ENCODE results near the gene ACAP2.
"Not testable (repeated sequence)": the region's sequence is repeated elsewhere in the genome, so short reads cannot be mapped to it uniquely, and the experiment has no call there.

ACAP2 gene

DNA sequence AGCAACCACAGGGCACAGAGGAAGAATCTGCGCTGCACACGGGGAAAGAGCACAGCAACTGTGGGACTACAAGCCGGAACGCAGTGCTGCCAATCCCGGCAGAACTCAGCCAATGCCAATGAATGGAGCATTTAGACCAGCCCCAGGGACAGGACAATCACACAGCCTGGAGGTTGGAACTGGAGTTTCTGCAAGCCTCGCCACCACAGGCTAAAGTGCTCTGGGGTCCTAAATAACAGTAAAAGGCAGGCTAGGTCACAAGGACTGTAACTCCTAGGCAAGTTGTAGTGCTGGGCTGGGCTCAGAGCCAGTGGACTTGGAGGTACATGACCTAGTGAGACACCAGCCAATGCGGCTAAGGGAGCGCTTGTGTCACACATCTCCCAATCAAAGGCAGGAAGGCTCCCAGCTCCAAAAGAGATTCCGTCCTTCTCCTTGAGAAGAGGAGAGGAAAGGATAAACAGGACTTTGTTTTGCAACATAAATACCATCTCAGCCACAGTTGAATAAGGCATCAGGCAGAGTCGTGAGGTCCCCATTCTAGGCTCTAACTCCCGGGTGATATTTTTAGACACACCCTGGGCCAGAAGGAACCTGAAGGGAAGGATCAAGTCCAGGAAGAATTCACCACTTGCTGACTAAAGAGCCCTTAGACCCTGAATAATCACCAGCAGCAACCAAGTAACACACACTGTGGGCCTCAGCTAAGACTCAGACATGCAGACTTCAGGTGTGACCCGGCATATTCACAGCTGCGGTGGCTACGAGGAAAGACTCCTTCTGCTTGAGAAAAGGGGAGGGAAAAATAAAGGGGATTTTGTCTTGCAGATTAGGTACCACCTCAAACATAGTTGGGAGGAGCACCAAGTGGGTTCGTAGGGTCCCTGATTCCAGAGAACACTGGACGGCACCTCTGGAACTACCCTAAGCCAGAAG is 86.4 kb downstream of the ACAP2 start:
- ChIA-PET CTCF (no interaction called here), POLR2A (no interaction called here)
- TF ChIP-seq FOXK2 (IDR thresholded peaks at IDR 0.05) = no peak
- TF ChIP-seq CTBP1 (IDR thresholded peaks at IDR 0.05; ENCODE audit: borderline replicate concordance) = no peak
- no peak for TF ChIP-seq HDGF (IDR thresholded peaks at IDR 0.05; ENCODE audit: borderline replicate concordance)
- TF ChIP-seq FOXA1 (IDR thresholded peaks at IDR 0.05) = no peak
- DNase-seq (ENCODE audit: extremely low spot score) = no peak

DNA sequence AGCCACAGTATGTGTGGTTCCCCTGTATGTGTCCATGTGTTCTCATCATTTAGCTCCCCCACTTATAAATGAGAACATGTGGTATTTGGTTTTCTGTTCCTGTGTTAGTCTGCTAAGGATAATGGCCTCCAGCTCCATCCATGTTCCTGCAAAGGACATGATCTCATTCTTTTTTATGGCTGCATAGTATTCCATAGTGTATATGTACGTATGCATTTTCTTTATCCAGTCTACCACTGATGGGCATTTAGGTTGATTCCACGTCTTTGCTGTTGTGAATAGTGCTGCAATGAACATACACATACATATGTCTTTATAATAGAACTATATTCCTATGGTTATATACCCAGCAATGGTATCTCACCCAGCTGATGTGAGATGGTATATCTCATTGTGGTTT is 88.8 kb downstream of the ACAP2 start:
- DNase-seq (ENCODE audit: extremely low spot score); CTCF ChIA-PET; POLR2A ChIA-PET: not testable (repeated sequence)

- DNase-seq (ENCODE audit: extremely low spot score) = no peak
- no peak for TF ChIP-seq TARDBP (IDR thresholded peaks at IDR 0.05)
- no peak for TF ChIP-seq FOXK2 (IDR thresholded peaks at IDR 0.05)
- TF ChIP-seq, protein P1, sequence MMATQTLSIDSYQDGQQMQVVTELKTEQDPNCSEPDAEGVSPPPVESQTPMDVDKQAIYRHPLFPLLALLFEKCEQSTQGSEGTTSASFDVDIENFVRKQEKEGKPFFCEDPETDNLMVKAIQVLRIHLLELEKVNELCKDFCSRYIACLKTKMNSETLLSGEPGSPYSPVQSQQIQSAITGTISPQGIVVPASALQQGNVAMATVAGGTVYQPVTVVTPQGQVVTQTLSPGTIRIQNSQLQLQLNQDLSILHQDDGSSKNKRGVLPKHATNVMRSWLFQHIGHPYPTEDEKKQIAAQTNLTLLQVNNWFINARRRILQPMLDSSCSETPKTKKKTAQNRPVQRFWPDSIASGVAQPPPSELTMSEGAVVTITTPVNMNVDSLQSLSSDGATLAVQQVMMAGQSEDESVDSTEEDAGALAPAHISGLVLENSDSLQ (IDR thresholded peaks at IDR 0.05) = no peak
- TF ChIP-seq ELF4 (IDR thresholded peaks at IDR 0.05) = no peak
- no peak for TF ChIP-seq HDGF (IDR thresholded peaks at IDR 0.05; ENCODE audit: borderline replicate concordance)
- TF ChIP-seq NFRKB (IDR thresholded peaks at IDR 0.05) = no peak
- no peak for TF ChIP-seq L3MBTL2 (conservative IDR thresholded peaks at IDR 0.05)
- no peak for TF ChIP-seq LEF1 (IDR thresholded peaks at IDR 0.05; ENCODE audit: borderline replicate concordance)
- no peak for TF ChIP-seq ZNF384 (IDR thresholded peaks at IDR 0.05)
- CTCF ChIA-PET = no interaction called here
- POLR2A ChIA-PET = no interaction called here
Measured at GRCh38 chr3:195352895-195353488, 89.8 kb downstream of the ACAP2 start.

GRCh38 chr3:195348426-195349115 is 94.2 kb downstream of the ACAP2 start:
- TF ChIP-seq FOXA1 (IDR thresholded peaks at IDR 0.05) = no peak
- no peak for DNase-seq (ENCODE audit: extremely low spot score)
- ChIA-PET POLR2A (no interaction called here), CTCF (no interaction called here)

DNA sequence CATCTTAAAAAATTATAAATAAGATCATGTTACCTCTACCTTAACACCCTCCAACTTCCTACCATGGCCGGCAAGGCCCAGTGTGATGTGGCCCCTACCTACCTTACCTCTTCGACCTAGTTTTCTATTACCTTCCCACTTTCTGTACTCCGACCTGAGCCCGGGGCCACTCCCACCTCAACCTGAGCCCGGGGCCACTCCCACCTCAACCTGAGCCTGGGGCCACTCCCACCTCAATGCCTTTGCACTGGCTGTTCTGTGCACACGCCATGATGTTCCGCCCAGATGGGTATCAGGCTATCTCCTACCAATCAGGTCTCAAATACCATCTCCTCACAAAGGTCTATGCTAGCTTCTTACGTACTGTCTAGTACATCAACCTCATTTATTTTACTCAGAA is 105.1 kb downstream of the ACAP2 start:
- TF ChIP-seq TARDBP (IDR thresholded peaks at IDR 0.05) (no peak), ARNT (IDR thresholded peaks at IDR 0.05) (no peak), ELF4 (IDR thresholded peaks at IDR 0.05) (no peak), FOXK2 (IDR thresholded peaks at IDR 0.05) (no peak), NFRKB (IDR thresholded peaks at IDR 0.05) (no peak), CTBP1 (IDR thresholded peaks at IDR 0.05; ENCODE audit: borderline replicate concordance) (no peak), SP1 (IDR thresholded peaks at IDR 0.05) (no peak), SUZ12 (IDR thresholded peaks at IDR 0.05) (no peak), FOXA1 (IDR thresholded peaks at IDR 0.05) (no peak), L3MBTL2 (conservative IDR thresholded peaks at IDR 0.05) (no peak), HDGF (IDR thresholded peaks at IDR 0.05; ENCODE audit: borderline replicate concordance) (no peak), BHLHE40 (IDR thresholded peaks at IDR 0.05; ENCODE audit: borderline replicate concordance) (no peak), LEF1 (IDR thresholded peaks at IDR 0.05; ENCODE audit: borderline replicate concordance) (no peak), ZNF384 (IDR thresholded peaks at IDR 0.05) (no peak), FOXM1 (IDR thresholded peaks at IDR 0.05; ENCODE audit: borderline replicate concordance) (no peak)
- TF ChIP-seq, protein P1 (IDR thresholded peaks at IDR 0.05) = no peak
- POLR2A ChIA-PET = no interaction called here
- DNase-seq (ENCODE audit: extremely low spot score) = no peak
- CTCF ChIA-PET = no interaction called here

DNA sequence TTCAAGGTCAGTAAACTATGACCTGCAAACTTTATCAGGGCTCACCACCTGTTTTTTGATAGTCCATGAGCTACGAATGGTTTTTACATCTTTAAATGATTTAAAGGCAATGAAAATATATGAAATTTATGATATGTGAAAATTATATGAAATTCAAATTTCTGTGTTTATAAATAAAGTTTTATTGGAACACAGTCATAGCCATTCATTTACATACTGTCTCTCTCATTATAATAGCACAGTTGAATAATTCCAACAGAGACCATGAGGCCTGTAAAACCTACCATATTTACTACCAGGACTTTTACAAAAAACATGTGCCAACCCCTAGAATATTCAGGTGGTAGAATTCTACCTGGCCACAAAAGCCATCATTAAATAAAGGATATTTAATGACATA is 107.9 kb downstream of the ACAP2 start:
- POLR2A ChIA-PET = no interaction called here
- TF ChIP-seq TARDBP (IDR thresholded peaks at IDR 0.05) = no peak
- no peak for TF ChIP-seq CTBP1 (IDR thresholded peaks at IDR 0.05; ENCODE audit: borderline replicate concordance)
- no peak for TF ChIP-seq BHLHE40 (IDR thresholded peaks at IDR 0.05; ENCODE audit: borderline replicate concordance)
- no peak for TF ChIP-seq ARNT (IDR thresholded peaks at IDR 0.05)
- TF ChIP-seq ZNF384 (IDR thresholded peaks at IDR 0.05) = no peak
- no peak for TF ChIP-seq FOXK2 (IDR thresholded peaks at IDR 0.05)
- TF ChIP-seq NFRKB (IDR thresholded peaks at IDR 0.05) = no peak
- no peak for TF ChIP-seq FOXA1 (IDR thresholded peaks at IDR 0.05)
- TF ChIP-seq, protein P1 (IDR thresholded peaks at IDR 0.05) = no peak
- no peak for TF ChIP-seq LEF1 (IDR thresholded peaks at IDR 0.05; ENCODE audit: borderline replicate concordance)
- no peak for TF ChIP-seq FOXM1 (IDR thresholded peaks at IDR 0.05; ENCODE audit: borderline replicate concordance)
- no peak for TF ChIP-seq SP1 (IDR thresholded peaks at IDR 0.05)
- no peak for TF ChIP-seq HDGF (IDR thresholded peaks at IDR 0.05; ENCODE audit: borderline replicate concordance)
- no peak for TF ChIP-seq ELF4 (IDR thresholded peaks at IDR 0.05)
- TF ChIP-seq L3MBTL2 (conservative IDR thresholded peaks at IDR 0.05) = no peak
- TF ChIP-seq SUZ12 (IDR thresholded peaks at IDR 0.05) = no peak
- CTCF ChIA-PET = no interaction called here
- DNase-seq (ENCODE audit: extremely low spot score) = no peak

Measured in HEK293T (cell line).